K562 (cell line): ENCODE results near the gene MEIS2. TPM values are rescaled to one million over a fixed set of nuclear protein-coding genes. Genes with fewer than 3 reads are reported as not detected.

ENCODE experiments used
- RAD21 ChIP-seq, 2 experiments: fragments of 250-450 bp in 1 of 2; fragments of 450-650 bp in 1 of 2; sonication (Bioruptor Pico) in 1 of 2; formaldehyde crosslinking in 1 of 2; IDR thresholded peaks in 1 of 2; conservative IDR thresholded peaks in 1 of 2; 2 replicates each; pipeline versions ENCODE4 v1.4.0 to v1.8.0; 2020 to 2022; ENCODE audit warnings: mild to moderate bottlenecking in 2 of 2, moderate library complexity in 1 of 2
- polyA plus RNA-seq, 8 experiments: library from polyadenylated mRNA; depleted of rRNA in 4 of 8; stranded (reverse) in 5 of 8; unstranded in 3 of 8; fragments of >200 nt; fragmentation: Nextera tagmentation in 2 of 8; fragmentation: Illumina TruSeq in 1 of 8; extraction: Ambion mirVana in 2 of 8; extraction: Trizol in 1 of 8; gene quantifications; 2 replicates each; pipeline versions ENCODE4 v1.2.1 to v1.2.3, GENCODE V29; 2011 to 2014; ENCODE audit warnings: inconsistent platforms in 1 of 8, missing spikeins in 1 of 8
- total RNA-seq, 7 experiments: library from RNA; depleted of rRNA in 6 of 7; stranded (reverse); fragments of >200 nt in 6 of 7; fragmentation: Illumina TruSeq in 2 of 7; extraction: Trizol in 2 of 7; gene quantifications; 2 replicates each; pipeline versions ENCODE4 v1.2.1 to v1.2.3, GENCODE V29; 2011 to 2021; ENCODE audit warnings: low replicate concordance in 1 of 7
- TF ChIP-seq, protein P1 (sequence below), 2 experiments: fragments of 450-650 bp; formaldehyde crosslinking in 1 of 2; IDR thresholded peaks; 2 replicates each; pipeline versions ENCODE4 v1.4.0 to v1.6.1; 2014 to 2020; ENCODE audit warnings: mild to moderate bottlenecking in 2 of 2, borderline replicate concordance in 1 of 2, low read depth in 1 of 2
- TF ChIP-seq, protein P2 (sequence below), 3 experiments: IDR thresholded peaks in 2 of 3; conservative IDR thresholded peaks in 1 of 3; 2 replicates each; pipeline ENCODE4 v1.5.1; 2011 to 2012; ENCODE audit warnings: low read length in 3 of 3, mild to moderate bottlenecking in 3 of 3, control low read depth in 2 of 3, improper control_type of control experiment in 1 of 3, inconsistent platforms in 1 of 3, low read depth in 1 of 3, mixed read lengths in 1 of 3, moderate library complexity in 1 of 3; ENCODE audit not compliant: insufficient read depth in 2 of 3

The MEIS2 gene
- total and polyA plus RNA-seq, 9 of the 15 experiments (the other 6 are each of a cell fraction or from before 2014, with no cell fraction given): 7.5 to 64.2 (median 22.3) TPM

DNA sequence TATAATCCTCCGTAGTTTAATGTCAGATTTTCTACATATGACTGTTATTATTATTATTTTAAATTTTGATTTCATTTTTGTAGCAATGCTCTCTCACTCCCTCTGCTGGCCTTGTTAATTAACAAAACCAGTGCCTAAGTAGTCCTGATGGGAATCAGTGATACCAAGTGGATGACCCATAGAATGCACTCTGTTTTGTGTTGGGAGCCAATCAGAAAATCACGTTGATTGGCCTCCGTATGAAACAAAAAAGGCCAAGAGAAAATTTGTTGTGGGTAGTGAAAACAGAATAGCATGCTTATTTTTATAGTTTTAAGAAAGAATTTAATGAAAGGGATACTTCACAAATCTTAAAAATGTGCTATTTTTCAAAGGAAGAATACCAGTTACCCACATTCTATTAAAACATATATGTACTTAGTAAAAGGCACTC lies 34.4 kb upstream of the MEIS2 start (continued):
- TF ChIP-seq, protein P1, sequence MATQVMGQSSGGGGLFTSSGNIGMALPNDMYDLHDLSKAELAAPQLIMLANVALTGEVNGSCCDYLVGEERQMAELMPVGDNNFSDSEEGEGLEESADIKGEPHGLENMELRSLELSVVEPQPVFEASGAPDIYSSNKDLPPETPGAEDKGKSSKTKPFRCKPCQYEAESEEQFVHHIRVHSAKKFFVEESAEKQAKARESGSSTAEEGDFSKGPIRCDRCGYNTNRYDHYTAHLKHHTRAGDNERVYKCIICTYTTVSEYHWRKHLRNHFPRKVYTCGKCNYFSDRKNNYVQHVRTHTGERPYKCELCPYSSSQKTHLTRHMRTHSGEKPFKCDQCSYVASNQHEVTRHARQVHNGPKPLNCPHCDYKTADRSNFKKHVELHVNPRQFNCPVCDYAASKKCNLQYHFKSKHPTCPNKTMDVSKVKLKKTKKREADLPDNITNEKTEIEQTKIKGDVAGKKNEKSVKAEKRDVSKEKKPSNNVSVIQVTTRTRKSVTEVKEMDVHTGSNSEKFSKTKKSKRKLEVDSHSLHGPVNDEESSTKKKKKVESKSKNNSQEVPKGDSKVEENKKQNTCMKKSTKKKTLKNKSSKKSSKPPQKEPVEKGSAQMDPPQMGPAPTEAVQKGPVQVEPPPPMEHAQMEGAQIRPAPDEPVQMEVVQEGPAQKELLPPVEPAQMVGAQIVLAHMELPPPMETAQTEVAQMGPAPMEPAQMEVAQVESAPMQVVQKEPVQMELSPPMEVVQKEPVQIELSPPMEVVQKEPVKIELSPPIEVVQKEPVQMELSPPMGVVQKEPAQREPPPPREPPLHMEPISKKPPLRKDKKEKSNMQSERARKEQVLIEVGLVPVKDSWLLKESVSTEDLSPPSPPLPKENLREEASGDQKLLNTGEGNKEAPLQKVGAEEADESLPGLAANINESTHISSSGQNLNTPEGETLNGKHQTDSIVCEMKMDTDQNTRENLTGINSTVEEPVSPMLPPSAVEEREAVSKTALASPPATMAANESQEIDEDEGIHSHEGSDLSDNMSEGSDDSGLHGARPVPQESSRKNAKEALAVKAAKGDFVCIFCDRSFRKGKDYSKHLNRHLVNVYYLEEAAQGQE (IDR thresholded peaks at IDR 0.05; ENCODE audit: borderline replicate concordance): peak; percentile 25; the same call in 1 of the 2 replicates
- TF ChIP-seq, protein P1 (CRISPR knock-in tag; IDR thresholded peaks at IDR 0.05; ENCODE audit: low read depth): no peak
- TF ChIP-seq RAD21 (CRISPR knock-in tag; conservative IDR thresholded peaks at IDR 0.05 in 1 of 2, IDR thresholded peaks at IDR 0.05 in 1 of 2): peak; percentile 43 to 56
- TF ChIP-seq, protein P2, sequence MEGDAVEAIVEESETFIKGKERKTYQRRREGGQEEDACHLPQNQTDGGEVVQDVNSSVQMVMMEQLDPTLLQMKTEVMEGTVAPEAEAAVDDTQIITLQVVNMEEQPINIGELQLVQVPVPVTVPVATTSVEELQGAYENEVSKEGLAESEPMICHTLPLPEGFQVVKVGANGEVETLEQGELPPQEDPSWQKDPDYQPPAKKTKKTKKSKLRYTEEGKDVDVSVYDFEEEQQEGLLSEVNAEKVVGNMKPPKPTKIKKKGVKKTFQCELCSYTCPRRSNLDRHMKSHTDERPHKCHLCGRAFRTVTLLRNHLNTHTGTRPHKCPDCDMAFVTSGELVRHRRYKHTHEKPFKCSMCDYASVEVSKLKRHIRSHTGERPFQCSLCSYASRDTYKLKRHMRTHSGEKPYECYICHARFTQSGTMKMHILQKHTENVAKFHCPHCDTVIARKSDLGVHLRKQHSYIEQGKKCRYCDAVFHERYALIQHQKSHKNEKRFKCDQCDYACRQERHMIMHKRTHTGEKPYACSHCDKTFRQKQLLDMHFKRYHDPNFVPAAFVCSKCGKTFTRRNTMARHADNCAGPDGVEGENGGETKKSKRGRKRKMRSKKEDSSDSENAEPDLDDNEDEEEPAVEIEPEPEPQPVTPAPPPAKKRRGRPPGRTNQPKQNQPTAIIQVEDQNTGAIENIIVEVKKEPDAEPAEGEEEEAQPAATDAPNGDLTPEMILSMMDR (IDR thresholded peaks at IDR 0.05 in 2 of 3, conservative IDR thresholded peaks at IDR 0.05 in 1 of 3; ENCODE audit: insufficient read depth in 2 of 3, low read depth in 1 of 3, low read length in 3 of 3): peak; percentile 44 to 88 (median 76); a peak in 5 of 6 replicates
- TF ChIP-seq, all 486 proteins: peak for 7
